Renal cortex interstitium (tissue), 11 donors: ENCODE data around the gene KRT6A. TPM values are rescaled to one million over a fixed set of nuclear protein-coding genes. Genes with fewer than 3 reads are reported as not detected.

Experiments used
- DNase-seq, 11 donors: peaks; one replicate each; pipeline ENCODE4 v3.0.0-alpha.2; 2013; ENCODE audit warnings: low read depth in 9 of 11, low spot score in 4 of 11; ENCODE audit errors: extremely low read depth in 1 of 11
- polyA plus RNA-seq, 3 donors: library from polyadenylated mRNA; unstranded; fragments of 120-200 nt; gene quantifications; one replicate each; pipeline ENCODE4 v1.2.1, GENCODE V29; 2013; ENCODE audit not compliant: insufficient read length in 3 of 3

Gene KRT6A
- polyA plus RNA-seq, 3 donors, result not detected

- DNase-seq, result no peak
Measured at GRCh38 chr12:52526511-52526951, 33.5 kb upstream of the KRT6A start.

GRCh38 chr12:52525661-52526499 is 32.8 kb upstream of the KRT6A start:
- no peak for DNase-seq

GRCh38 chr12:52524898-52525591 is 32.0 kb upstream of the KRT6A start:
- no peak for DNase-seq

- no peak for DNase-seq
Measured at GRCh38 chr12:52524241-52524897, 31.3 kb upstream of the KRT6A start.

GRCh38 chr12:52523824-52524223 is 30.8 kb upstream of the KRT6A start:
- DNase-seq, result no peak

GRCh38 chr12:52522346-52523011 is 29.4 kb upstream of the KRT6A start:
- no peak for DNase-seq

- no peak for DNase-seq
Measured at GRCh38 chr12:52521568-52522266, 28.7 kb upstream of the KRT6A start.

- DNase-seq, result no peak
Measured at GRCh38 chr12:52521175-52521567, 28.1 kb upstream of the KRT6A start.

- DNase-seq, result no peak
Measured at GRCh38 chr12:52519826-52520662, 27.0 kb upstream of the KRT6A start, which contains the start of gene KRT5. Gene KRT5, minus strand, starts transcription at chr12:52520394. Its CDS starts 98 bp downstream, at chr12:52520296.

GRCh38 chr12:52519387-52519703 is 26.3 kb upstream of the KRT6A start:
- no peak for DNase-seq

GRCh38 chr12:52518574-52519386 is 25.7 kb upstream of the KRT6A start:
- no peak for DNase-seq

- DNase-seq, result no peak
Measured at GRCh38 chr12:52517888-52518287, 24.8 kb upstream of the KRT6A start.

- no peak for DNase-seq
Measured at GRCh38 chr12:52517005-52517835, 24.2 kb upstream of the KRT6A start.

GRCh38 chr12:52515927-52516831 is 23.1 kb upstream of the KRT6A start:
- DNase-seq, result no peak

- DNase-seq, result no peak
Measured at GRCh38 chr12:52515319-52515646, 22.2 kb upstream of the KRT6A start.
